Rectal smooth muscle tissue (tissue), 1 donor: Measurements from ENCODE around the gene FECH.
"Not testable (repeated sequence)": the region's sequence is repeated elsewhere in the genome, so short reads cannot be mapped to it uniquely, and the experiment has no call there.

Experiments used
- H3K27ac ChIP-seq: one replicate; pipeline ENCODE4 v1.7.0; 2013; ENCODE audit warnings: low read depth, low read length, inconsistent platforms
- H3K27me3 ChIP-seq: one replicate; pipeline ENCODE4 v1.7.0; 2013; ENCODE audit warnings: low read length; ENCODE audit not compliant: control insufficient read depth, insufficient read depth
- H3K36me3 ChIP-seq: one replicate; pipeline ENCODE4 v1.7.0; 2013; ENCODE audit warnings: low read length; ENCODE audit not compliant: control insufficient read depth, insufficient read depth
- H3K4me1 ChIP-seq: one replicate; pipeline ENCODE4 v1.7.0; 2013; ENCODE audit warnings: low read length; ENCODE audit not compliant: control insufficient read depth, insufficient read depth
- H3K4me3 ChIP-seq: one replicate; pipeline ENCODE4 v1.7.0; 2013; ENCODE audit warnings: low read length
- H3K9ac ChIP-seq: one replicate; pipeline ENCODE4 v1.7.0; 2013; ENCODE audit warnings: low read length

The FECH gene

GRCh38 chr18:57603871-57604270 lies 17.4 kb upstream of the FECH start:
- H3K36me3 ChIP-seq: peaks cover 33% of the 10 kb centered on the region

DNA sequence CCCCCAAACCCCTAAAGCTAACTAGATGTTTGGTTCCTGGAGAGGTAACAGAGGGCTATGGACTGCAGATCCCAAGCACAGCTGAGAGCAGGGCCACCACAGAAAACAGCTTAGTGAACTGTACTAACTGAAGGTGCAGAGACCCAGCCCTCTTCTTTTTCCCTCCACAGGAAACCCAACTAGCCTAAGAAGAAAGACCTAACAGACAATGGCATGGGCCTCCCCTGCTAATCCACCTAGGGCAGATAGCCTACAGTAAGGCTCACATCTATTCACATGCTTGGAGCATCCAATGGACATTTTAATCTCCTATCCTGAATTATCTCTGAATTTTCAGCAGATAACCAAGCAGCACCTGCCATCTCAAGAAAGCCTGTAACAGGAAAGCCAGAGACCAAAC lies 8.8 kb upstream of the FECH start:
- H3K36me3 ChIP-seq: peaks cover 6% of the 10 kb centered on the region
- H3K27me3 ChIP-seq: no peaks in the 10 kb centered on the region
- H3K9ac ChIP-seq: no peak overlapping the region
- H3K4me3 ChIP-seq: no peak overlapping the region
- no peaks in the 10 kb centered on the region for H3K4me1 ChIP-seq
- no peak overlapping the region for H3K27ac ChIP-seq

More at GRCh38 chr18:57603871-57604270, 17.4 kb upstream of the FECH start:
- no peak overlapping the region for H3K27ac ChIP-seq
- H3K9ac ChIP-seq: no peak overlapping the region
- H3K4me1 ChIP-seq: no peaks in the 10 kb centered on the region
- no peak overlapping the region for H3K4me3 ChIP-seq
- H3K27me3 ChIP-seq: no peaks in the 10 kb centered on the region

GRCh38 chr18:57592716-57593115 lies 6.2 kb upstream of the FECH start:
- not testable (repeated sequence) for H3K27ac ChIP-seq, H3K4me1 ChIP-seq, H3K4me3 ChIP-seq, H3K36me3 ChIP-seq, H3K9ac ChIP-seq, H3K27me3 ChIP-seq

- Histone ChIP-seq H3K27ac (no peak overlapping the region), H3K27me3 (no peaks in the 10 kb centered on the region), H3K4me3 (no peak overlapping the region), H3K9ac (no peak overlapping the region), H3K36me3 (no peaks in the 10 kb centered on the region), H3K4me1 (no peaks in the 10 kb centered on the region)
Observed at GRCh38 chr18:57589161-57589560, 2.7 kb upstream of the FECH start.

DNA sequence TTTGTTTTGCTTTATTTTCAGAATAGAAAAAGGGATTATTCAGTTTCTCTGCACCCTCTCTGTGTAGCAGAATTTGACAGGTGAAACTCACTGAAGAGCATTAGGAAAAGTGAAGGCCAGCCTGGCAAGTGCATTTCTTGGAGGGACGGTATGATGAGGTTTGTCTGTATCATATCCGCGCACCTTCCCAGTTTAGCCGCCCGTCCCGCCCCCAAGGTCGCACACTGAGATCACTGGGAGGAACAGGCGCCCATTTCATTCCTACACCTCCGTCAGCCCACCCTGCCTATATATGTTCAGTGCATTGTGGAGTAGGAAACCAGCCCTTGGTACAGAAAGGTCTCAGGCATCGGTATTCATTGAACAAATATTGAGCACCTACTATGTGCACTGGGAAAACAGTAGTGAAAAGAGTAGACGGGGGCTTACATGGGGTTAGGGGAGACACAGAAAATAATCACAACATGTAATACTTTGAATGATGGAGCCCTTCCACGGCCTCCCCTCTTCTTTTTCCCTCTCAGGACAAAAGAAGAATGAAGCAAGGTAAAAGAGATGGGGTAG lies 678 bp upstream of the FECH start:
- Histone ChIP-seq H3K4me1 (no peaks in the 10 kb centered on the region), H3K9ac (no peak overlapping the region), H3K36me3 (no peaks in the 10 kb centered on the region), H3K27ac (peak overlapping the region; percentile 82), H3K4me3 (peak overlapping the region; percentile 66), H3K27me3 (no peaks in the 10 kb centered on the region)

DNA sequence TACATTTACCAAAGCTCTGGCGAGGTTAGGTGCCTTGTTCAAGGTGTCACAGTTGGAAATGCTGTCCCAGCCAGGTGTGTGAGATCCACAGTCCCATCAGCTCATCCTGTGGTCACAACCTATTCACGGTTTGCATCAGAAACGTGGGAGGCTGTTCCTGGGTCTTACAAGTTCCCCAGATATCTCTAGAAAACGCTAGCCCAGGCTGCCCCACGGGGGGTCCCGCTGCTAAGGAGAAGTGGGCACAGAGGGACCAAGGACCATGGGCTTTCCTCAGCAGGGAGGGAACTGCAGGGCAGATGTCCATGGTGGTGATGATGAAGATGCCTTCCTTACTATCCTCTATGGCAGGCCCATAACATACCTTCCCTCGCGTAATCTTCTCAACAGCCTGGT lies 649 bp downstream of the FECH start:
- Histone ChIP-seq H3K4me1 (no peaks in the 10 kb centered on the region), H3K27me3 (no peaks in the 10 kb centered on the region), H3K36me3 (no peaks in the 10 kb centered on the region), H3K27ac (peak overlapping the region; percentile 82), H3K9ac (peak overlapping the region; percentile 3), H3K4me3 (peak overlapping the region; percentile 66)

GRCh38 chr18:57585421-57585820 lies 1.1 kb downstream of the FECH start:
- Histone ChIP-seq H3K4me1 (no peaks in the 10 kb centered on the region), H3K27me3 (no peaks in the 10 kb centered on the region), H3K9ac (no peak overlapping the region), H3K36me3 (no peaks in the 10 kb centered on the region), H3K27ac (no peak overlapping the region), H3K4me3 (peak overlapping the region; percentile 66)

GRCh38 chr18:57584444-57584843 lies 2.1 kb downstream of the FECH start:
- Histone ChIP-seq H3K27ac (no peak overlapping the region), H3K4me1 (no peaks in the 10 kb centered on the region), H3K36me3 (peaks cover under 1% of the 10 kb centered on the region), H3K4me3 (no peak overlapping the region), H3K9ac (no peak overlapping the region), H3K27me3 (no peaks in the 10 kb centered on the region)

- H3K27ac ChIP-seq: no peak overlapping the region
Observed at GRCh38 chr18:57583297-57583835, 3.1 kb downstream of the FECH start.

DNA sequence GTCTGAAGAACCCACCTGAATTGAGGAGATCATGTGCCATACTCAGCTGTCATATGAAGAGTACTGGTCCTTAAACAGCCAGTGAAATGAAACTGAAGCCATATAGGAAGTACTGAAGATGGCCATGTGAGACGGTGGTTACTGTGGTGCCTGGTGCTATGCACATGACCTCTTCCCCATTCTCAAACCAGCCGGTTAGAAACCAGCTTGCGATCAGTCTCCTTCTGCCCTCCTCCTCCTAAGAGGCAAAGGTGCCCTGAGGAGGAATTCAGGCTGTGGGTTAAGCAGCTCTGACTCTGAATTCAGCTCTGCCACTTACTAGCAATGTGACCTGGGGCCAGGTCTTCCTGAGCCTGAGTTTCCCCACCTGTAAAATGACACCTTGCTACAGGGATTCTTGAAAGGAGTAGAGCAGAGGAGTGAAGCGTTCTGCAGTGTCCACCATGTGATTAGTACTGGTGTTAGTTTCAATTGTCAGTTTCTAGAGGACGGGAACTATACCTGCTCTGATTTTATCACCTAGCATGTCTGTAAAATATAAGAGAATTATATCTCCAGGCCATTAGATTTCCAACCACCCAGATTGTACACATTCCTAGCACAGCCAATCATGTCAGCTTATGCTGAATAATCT lies 5.1 kb downstream of the FECH start:
- peaks cover 2% of the 10 kb centered on the region for H3K36me3 ChIP-seq
- H3K27me3 ChIP-seq: no peaks in the 10 kb centered on the region
- H3K4me3 ChIP-seq: no peak overlapping the region
- no peaks in the 10 kb centered on the region for H3K4me1 ChIP-seq
- no peak overlapping the region for H3K9ac ChIP-seq
- no peak overlapping the region for H3K27ac ChIP-seq

More at GRCh38 chr18:57583297-57583835, 3.1 kb downstream of the FECH start:
- H3K27me3 ChIP-seq: no peaks in the 10 kb centered on the region
- H3K4me1 ChIP-seq: no peaks in the 10 kb centered on the region
- no peak overlapping the region for H3K9ac ChIP-seq
- peaks cover 2% of the 10 kb centered on the region for H3K36me3 ChIP-seq
- H3K4me3 ChIP-seq: no peak overlapping the region

GRCh38 chr18:57579934-57580333 lies 6.6 kb downstream of the FECH start:
- no peak overlapping the region for H3K4me3 ChIP-seq
- H3K36me3 ChIP-seq: peaks cover 2% of the 10 kb centered on the region
- H3K27ac ChIP-seq: no peak overlapping the region
- no peak overlapping the region for H3K9ac ChIP-seq
- no peaks in the 10 kb centered on the region for H3K4me1 ChIP-seq
- no peaks in the 10 kb centered on the region for H3K27me3 ChIP-seq

GRCh38 chr18:57576316-57576715 lies 10.2 kb downstream of the FECH start:
- Histone ChIP-seq H3K27me3 (no peaks in the 10 kb centered on the region), H3K27ac (no peak overlapping the region), H3K4me1 (no peaks in the 10 kb centered on the region), H3K36me3 (peaks cover 2% of the 10 kb centered on the region), H3K4me3 (no peak overlapping the region), H3K9ac (no peak overlapping the region)

- Histone ChIP-seq H3K4me1 (no peaks in the 10 kb centered on the region), H3K36me3 (peaks cover 5% of the 10 kb centered on the region)
Observed at GRCh38 chr18:57575542-57575941, 11.0 kb downstream of the FECH start.

More at GRCh38 chr18:57575542-57575941, 11.0 kb downstream of the FECH start:
- Histone ChIP-seq H3K9ac (no peak overlapping the region), H3K27me3 (no peaks in the 10 kb centered on the region), H3K4me3 (no peak overlapping the region), H3K27ac (no peak overlapping the region)
